Panc1 (cell line): ENCODE data around the gene TBC1D25. TPM values are rescaled to one million over a fixed set of nuclear protein-coding genes. Genes with fewer than 3 reads are reported as not detected.

Experiments used
- ATAC-seq: fragments of 200-7000 bp; cut with Tn5 transposase; 2 replicates; pipeline ENCODE4 v1.9.1; 2020; ENCODE audit warnings: mild to moderate bottlenecking, moderate library complexity
- BruUV-seq: library from RNA; stranded (reverse); fragments of 400-500 nt; replicated peaks from 2 replicates; lab custom pipeline; 2021; lab: Mats Ljungman, UMichigan
- CTCF ChIA-PET: fragments of 300-600 bp; sonication (Branson Sonifier 250); formaldehyde crosslinking; loops from one replicate; lab custom pipeline; 2022; ENCODE audit warnings: antibody characterized with exemption; lab: Charles Lee
- POLR2A ChIA-PET: fragments of 300-600 bp; sonication (Branson Sonifier 250); formaldehyde crosslinking; loops from one replicate; lab custom pipeline; 2022; ENCODE audit warnings: antibody characterized with exemption; lab: Charles Lee
- DNase-seq: peaks from one replicate; pipeline ENCODE4 v3.0.0-alpha.2; 2010; ENCODE audit warnings: low read depth, low spot score
- H3K27ac ChIP-seq: 2 replicates; pipeline ENCODE4 v1.5.1; 2011; ENCODE audit warnings: mild to moderate bottlenecking, low read length, inconsistent platforms
- H3K27me3 ChIP-seq: fragments of 200-500 bp; sonication (Bioruptor generic); 2 replicates; pipeline ENCODE4 v1.6.0; 2014; ENCODE audit warnings: low read length, inconsistent platforms; ENCODE audit not compliant: control insufficient read depth, insufficient read depth
- H3K36me3 ChIP-seq: fragments of 200-500 bp; sonication (Bioruptor generic); 2 replicates; pipeline ENCODE4 v1.5.1; 2014; ENCODE audit warnings: inconsistent platforms, mild to moderate bottlenecking, low read length, moderate library complexity; ENCODE audit not compliant: control insufficient read depth, insufficient read depth
- H3K4me1 ChIP-seq: 2 replicates; pipeline ENCODE4 v1.5.1; 2011; ENCODE audit warnings: inconsistent platforms, mild to moderate bottlenecking, low read length, moderate library complexity; ENCODE audit not compliant: control insufficient read depth, insufficient read depth
- H3K4me3 ChIP-seq, 2 experiments: 2 replicates each; pipeline ENCODE4 v1.5.1; 2011 to 2012; ENCODE audit warnings: low read depth in 2 of 2, low read length in 2 of 2, mild to moderate bottlenecking in 2 of 2, inconsistent platforms in 1 of 2, moderate library complexity in 1 of 2
- H3K9me3 ChIP-seq: fragments of 200-500 bp; sonication (Bioruptor generic); 2 replicates; pipeline ENCODE4 v1.5.1; 2014; ENCODE audit warnings: low read depth, mild to moderate bottlenecking, inconsistent platforms, low read length, moderate library complexity; ENCODE audit not compliant: control insufficient read depth, insufficient read depth
- CTCF ChIP-seq: fragments of 450-650 bp; IDR thresholded peaks from 2 replicates; pipeline ENCODE4 v1.5.1; 2017; ENCODE audit warnings: mild to moderate bottlenecking
- POLR2AphosphoS5 ChIP-seq: IDR thresholded peaks from 2 replicates; pipeline ENCODE4 v1.6.1; 2012; ENCODE audit warnings: mild to moderate bottlenecking, low read depth, low read length, moderate library complexity
- REST ChIP-seq, 2 experiments: IDR thresholded peaks; 2 replicates each; pipeline ENCODE4 v1.6.1; 2011 to 2012; ENCODE audit warnings: low read depth in 2 of 2, control low read depth in 1 of 2, low read length in 1 of 2, mild to moderate bottlenecking in 1 of 2, moderate library complexity in 1 of 2; ENCODE audit not compliant: insufficient read depth in 1 of 2
- SIN3A ChIP-seq: IDR thresholded peaks from 2 replicates; pipeline ENCODE4 v1.6.1; 2012; ENCODE audit warnings: low read depth, mild to moderate bottlenecking, low read length, moderate library complexity, borderline replicate concordance; ENCODE audit not compliant: insufficient read depth
- TCF7L2 ChIP-seq: IDR thresholded peaks from 2 replicates; pipeline ENCODE4 v1.6.1; 2011; ENCODE audit warnings: mild to moderate bottlenecking, low read depth, low read length, inconsistent platforms
- in situ Hi-C: cut with HindIII; loops from 2 replicates; pipeline ENCODE4 v1.10.0; 2016; ENCODE audit warnings: low sequenced_read_pairs, low pct_unique_long_range_greater_than_20kb
- intact Hi-C: fragments of 100-400 bp; cut with micrococcal nuclease; formaldehyde crosslinking; loops from one replicate; pipeline ENCODE4 v1.10.0; 2022; ENCODE audit not compliant: unreplicated experiment
- total RNA-seq: library from RNA; stranded (reverse); gene quantifications from one replicate; pipeline ENCODE4 v1.2.1, GENCODE V29; 2021; ENCODE audit not compliant: unreplicated experiment

TBC1D25 gene
- total RNA-seq, 1 experiment from 2014 or later: 29.4 TPM

GRCh38 chrX:48559636-48560035, 20.1 kb downstream of the TBC1D25 start:
- TF ChIP-seq POLR2AphosphoS5 (no peak), CTCF (no peak), TCF7L2 (no peak), SIN3A (no peak), REST (IDR thresholded peaks at IDR 0.05; ENCODE audit: insufficient read depth in 1 of 2, low read depth in 2 of 2, low read length in 1 of 2) (no peak)
- Histone ChIP-seq H3K9me3 (no peaks in the 10 kb centered on the region), H3K27ac (no peak overlapping the region), H3K4me1 (no peaks in the 10 kb centered on the region), H3K4me3 (no peak overlapping the region), H3K36me3 (0 out of 2 replicates have a peak, but pooled peaks cover 1% of the 10 kb centered on the region), H3K27me3 (no peaks in the 10 kb centered on the region)
- ATAC-seq (no peak), DNase-seq (no peak)
- CTCF ChIA-PET: no interaction called here
- BruUV-seq: no TSS peak
- POLR2A ChIA-PET: interaction anchor here (0.6 kb wide), 1 partner anchor 1177 kb away, joined by 3 read pairs; no protein-coding TSS in a partner anchor
- intact Hi-C loops (no loop called here), in situ Hi-C loops (no loop called here)

- ChIA-PET CTCF (no interaction called here), POLR2A (interaction anchor here (0.6 kb wide), 1 partner anchor 1177 kb away, joined by 3 read pairs; no protein-coding TSS in a partner anchor)
- Histone ChIP-seq H3K36me3 (no peaks in the 10 kb centered on the region), H3K4me3 (no peak overlapping the region), H3K4me1 (no peaks in the 10 kb centered on the region), H3K9me3 (no peaks in the 10 kb centered on the region), H3K27ac (no peak overlapping the region), H3K27me3 (no peaks in the 10 kb centered on the region)
- DNase-seq (no peak), ATAC-seq (no peak)
- BruUV-seq: no TSS peak
- in situ Hi-C loops (no loop called here), intact Hi-C loops (no loop called here)
- TF ChIP-seq TCF7L2 (no peak), CTCF (no peak), REST (IDR thresholded peaks at IDR 0.05; ENCODE audit: insufficient read depth in 1 of 2, low read depth in 2 of 2, low read length in 1 of 2) (no peak), POLR2AphosphoS5 (no peak), SIN3A (no peak)
Observed at GRCh38 chrX:48560056-48560455, 20.5 kb downstream of the TBC1D25 start.
